ENCODE data around the gene MYCT1. TPM values are rescaled to one million over a fixed set of nuclear protein-coding genes. Genes with fewer than 3 reads are reported as not detected.

MYCT1 gene
- total and polyA plus RNA-seq, 2 of the 8 experiments (the other 6 are each of a cell fraction or from before 2014, with no cell fraction given) = 0.39 to 3.3 TPM

GRCh38 chr6:152721956-152722355 lies 24.3 kb downstream of the MYCT1 start:
- no peak for FAIRE-seq
- Histone ChIP-seq H4K20me1 (replicated peaks in 1 of 2; ENCODE audit: control insufficient read depth in 1 of 2, insufficient read depth in 2 of 2, low read length in 2 of 2) (no peaks in the 10 kb centered on the region), H4K5ac (ENCODE audit: insufficient read length, low read depth, low read length) (no peak overlapping the region), H3K4me1 (replicated peaks in 1 of 4; ENCODE audit: control insufficient read depth in 3 of 4, insufficient read depth in 4 of 4, low read length in 3 of 4) (no peaks in the 10 kb centered on the region), H3K4me3 (ENCODE audit: extremely low read depth in 1 of 4, insufficient read depth in 2 of 4, low read depth in 3 of 4, low read length in 4 of 4) (no peak overlapping the region), H3K27me3 (replicated peaks in 1 of 4; ENCODE audit: control insufficient read depth in 3 of 4, extremely low read depth in 1 of 4, insufficient read depth in 3 of 4, low read length in 3 of 4) (no peaks in the 10 kb centered on the region), H3K79me1 (ENCODE audit: low read depth, low read length) (no peaks in the 10 kb centered on the region), H3K27ac (ENCODE audit: low read depth, low read length) (no peak overlapping the region), H2BK5ac (ENCODE audit: low read depth, low read length) (no peak overlapping the region), H2BK120ac (replicated peaks; ENCODE audit: low read depth, low read length) (no peak overlapping the region), H3K56ac (replicated peaks; ENCODE audit: insufficient read length, low read depth, low read length) (no peak overlapping the region), H3K23ac (ENCODE audit: insufficient read length) (no peak overlapping the region), H3K23me2 (ENCODE audit: low read depth, low read length) (no peaks in the 10 kb centered on the region), H4K8ac (ENCODE audit: extremely low read depth, insufficient read depth, low read length) (no peak overlapping the region), H3K4me2 (ENCODE audit: insufficient read depth in 1 of 2, low read depth in 2 of 2, low read length in 2 of 2) (no peak overlapping the region), H2BK15ac (ENCODE audit: low read length) (no peak overlapping the region), H4K91ac (replicated peaks; ENCODE audit: insufficient read length, low read length) (no peak overlapping the region), H2BK12ac (ENCODE audit: low read depth, low read length) (no peak overlapping the region), H3K9ac (replicated peaks in 1 of 4; ENCODE audit: extremely low read depth in 1 of 4, low read depth in 3 of 4, low read length in 3 of 4) (no peak overlapping the region), H3K9me3 (ENCODE audit: insufficient read depth in 2 of 2, low read depth in 1 of 2, low read length in 1 of 2) (no peaks in the 10 kb centered on the region), H3K4ac (replicated peaks; ENCODE audit: insufficient read length, low read depth, low read length) (no peak overlapping the region), H2AK5ac (ENCODE audit: low read depth, low read length) (no peak overlapping the region), H2BK20ac (ENCODE audit: low read length) (no peak overlapping the region), H3K18ac (ENCODE audit: extremely low read depth, low read length) (no peak overlapping the region), H3K14ac (ENCODE audit: insufficient read length) (no peak overlapping the region), H2AFZ (ENCODE audit: low read length) (no peak overlapping the region), H3K79me2 (ENCODE audit: control insufficient read depth in 1 of 2, insufficient read depth in 2 of 2, low read length in 2 of 2) (no peaks in the 10 kb centered on the region), H3K36me3 (ENCODE audit: control insufficient read depth in 2 of 4, insufficient read depth in 4 of 4, low read length in 3 of 4) (no peaks in the 10 kb centered on the region)
- CTCF ChIA-PET (ENCODE audit: partially characterized antibody) = interaction anchor here (0.7 to 3.5 kb wide), 3 partner anchors 177 to 1491 kb away, joined by 3 to 17 read pairs (median 6); no protein-coding TSS in a partner anchor
- 92% methylated on average over 4 of the region's 4 CpGs; no CpG with 5 or more reads in 1 of the 2 experiments for WGBS, 2 experiments (ENCODE audit: extremely low coverage in 1 of 2, insufficient coverage in 1 of 2, insufficient read length in 1 of 2, insufficient replicate concordance in 2 of 2, low coverage in 1 of 2, low lambda C conversion rate in 2 of 2, missing lambda C conversion rate in 1 of 2)
- DNase-seq (ENCODE audit: low read depth in 1 of 2, low spot score in 2 of 2) = no peak
- POLR2A ChIA-PET (ENCODE audit: partially characterized antibody) = no interaction called here
- no peak for TF ChIP-seq SRF (IDR thresholded peaks at IDR 0.05; ENCODE audit: low read depth, low read length)
- TF ChIP-seq FOSL1 (IDR thresholded peaks at IDR 0.05; ENCODE audit: insufficient read depth, low read depth, low read length) = no peak
- no peak for TF ChIP-seq ASH2L (IDR thresholded peaks at IDR 0.05; ENCODE audit: low read length)
- no peak for TF ChIP-seq HDAC6 (IDR thresholded peaks at IDR 0.05; ENCODE audit: low read depth, low read length)
- TF ChIP-seq RXRA (IDR thresholded peaks at IDR 0.05; ENCODE audit: insufficient read depth, low read depth, low read length) = no peak
- no peak for TF ChIP-seq KDM4A (IDR thresholded peaks at IDR 0.05; ENCODE audit: low read depth, low read length, severe bottlenecking)
- no peak for TF ChIP-seq CHD1 (IDR thresholded peaks at IDR 0.05; ENCODE audit: low read depth, low read length)
- no peak for TF ChIP-seq MAX (IDR thresholded peaks at IDR 0.05)
- no peak for TF ChIP-seq MAFK (IDR thresholded peaks at IDR 0.05; ENCODE audit: low read depth, low read length)
- TF ChIP-seq GABPA (IDR thresholded peaks at IDR 0.05; ENCODE audit: borderline replicate concordance, insufficient read depth, low read length) = no peak
- TF ChIP-seq CHD2 (IDR thresholded peaks at IDR 0.05; ENCODE audit: low read length) = no peak
- no peak for TF ChIP-seq ATF2 (IDR thresholded peaks at IDR 0.05; ENCODE audit: low read length)
- no peak for TF ChIP-seq SP4 (IDR thresholded peaks at IDR 0.05; ENCODE audit: low read length)
- TF ChIP-seq TEAD4 (IDR thresholded peaks at IDR 0.05; ENCODE audit: low read depth, low read length) = no peak
